ENCODE measurements around the gene ENO1.
A peak's percentile ranks its signal among the peaks of the same experiment; 100 is the strongest.

GRCh38 chr1:8870616-8871538, 7.6 kb downstream of the ENO1 start:
- TF ChIP-seq POLR2AphosphoS5 (IDR thresholded peaks at IDR 0.05; ENCODE audit: low read depth, low read length) (0 out of 2 replicates have a peak, but pooled peaks have one; percentile 39), POLR2A (IDR thresholded peaks at IDR 0.05; ENCODE audit: low read depth, low read length) (no peak; the same call in 1 of the 2 replicates), TAF1 (IDR thresholded peaks at IDR 0.05; ENCODE audit: borderline replicate concordance, low read depth, low read length) (no peak)
